ENCODE results near the gene DLGAP4. TPM values are rescaled to one million over a fixed set of nuclear protein-coding genes. Genes with fewer than 3 reads are reported as not detected.
A peak's percentile ranks its signal among the peaks of the same experiment; 100 is the strongest.

The DLGAP4 gene
- total and polyA plus RNA-seq, 2 of the 13 experiments (the other 11 are each of a cell fraction or from before 2014, with no cell fraction given), result 15.2 to 26.7 TPM

DNA sequence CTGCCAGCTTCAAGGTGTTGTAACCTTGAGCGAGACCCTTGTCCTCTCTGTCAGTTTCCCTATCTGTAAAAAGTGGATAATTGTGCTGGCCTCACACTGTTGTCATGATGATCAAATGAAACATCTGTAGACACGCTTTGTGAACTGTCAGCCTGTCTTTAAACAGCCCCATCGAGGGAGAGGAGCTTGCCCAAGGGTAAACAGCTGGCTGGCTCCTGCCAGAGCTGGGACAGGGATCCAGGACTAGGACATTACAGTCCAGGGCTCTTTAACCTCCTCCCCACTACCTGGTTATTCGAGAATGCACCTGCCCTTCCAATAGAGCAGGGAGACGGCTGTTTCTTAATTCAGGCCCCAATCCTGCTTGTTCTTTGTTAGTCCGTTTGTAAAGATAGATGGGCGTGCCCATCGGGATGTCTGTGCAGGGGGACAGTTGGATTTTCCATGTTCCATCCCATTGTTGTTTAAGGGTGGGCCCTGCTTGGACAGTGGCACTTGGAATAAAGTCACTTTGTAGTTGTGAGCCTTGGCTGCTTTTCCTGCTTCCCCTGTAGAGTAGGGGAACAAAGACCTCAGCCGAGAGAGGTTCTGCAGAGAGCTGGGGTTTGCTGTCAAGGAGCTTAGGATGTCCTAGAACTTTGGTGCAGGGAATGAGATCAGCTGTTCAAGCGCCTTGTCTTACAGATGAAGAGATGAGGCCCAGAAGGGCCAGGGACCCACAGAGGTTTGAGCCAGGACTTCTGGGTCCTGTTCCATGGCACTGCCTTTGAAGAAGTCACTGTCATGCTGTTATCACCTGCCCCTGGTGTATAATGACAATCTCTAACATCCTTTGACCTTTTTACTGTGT, 157.3 kb downstream of the DLGAP4 start (continued):
- TF ChIP-seq THAP11 (CRISPR knock-in tag; IDR thresholded peaks at IDR 0.05), result 0 out of 2 replicates have a peak, but pooled peaks have one; percentile 2
- no peak for TF ChIP-seq NR1H2 (CRISPR knock-in tag; IDR thresholded peaks at IDR 0.05; ENCODE audit: borderline replicate concordance, low read depth)
- TF ChIP-seq YY1 (IDR thresholded peaks at IDR 0.05; ENCODE audit: insufficient read depth, insufficient replicate concordance, low read depth, low read length), result no peak
- TF ChIP-seq, protein P1, sequence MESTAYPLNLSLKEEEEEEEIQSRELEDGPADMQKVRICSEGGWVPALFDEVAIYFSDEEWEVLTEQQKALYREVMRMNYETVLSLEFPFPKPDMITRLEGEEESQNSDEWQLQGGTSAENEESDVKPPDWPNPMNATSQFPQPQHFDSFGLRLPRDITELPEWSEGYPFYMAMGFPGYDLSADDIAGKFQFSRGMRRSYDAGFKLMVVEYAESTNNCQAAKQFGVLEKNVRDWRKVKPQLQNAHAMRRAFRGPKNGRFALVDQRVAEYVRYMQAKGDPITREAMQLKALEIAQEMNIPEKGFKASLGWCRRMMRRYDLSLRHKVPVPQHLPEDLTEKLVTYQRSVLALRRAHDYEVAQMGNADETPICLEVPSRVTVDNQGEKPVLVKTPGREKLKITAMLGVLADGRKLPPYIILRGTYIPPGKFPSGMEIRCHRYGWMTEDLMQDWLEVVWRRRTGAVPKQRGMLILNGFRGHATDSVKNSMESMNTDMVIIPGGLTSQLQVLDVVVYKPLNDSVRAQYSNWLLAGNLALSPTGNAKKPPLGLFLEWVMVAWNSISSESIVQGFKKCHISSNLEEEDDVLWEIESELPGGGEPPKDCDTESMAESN (CRISPR knock-in tag; conservative IDR thresholded peaks at IDR 0.05), result no peak
- TF ChIP-seq ATRX (CRISPR knock-in tag; IDR thresholded peaks at IDR 0.05; ENCODE audit: borderline replicate concordance), result no peak
- TF ChIP-seq, protein P2, sequence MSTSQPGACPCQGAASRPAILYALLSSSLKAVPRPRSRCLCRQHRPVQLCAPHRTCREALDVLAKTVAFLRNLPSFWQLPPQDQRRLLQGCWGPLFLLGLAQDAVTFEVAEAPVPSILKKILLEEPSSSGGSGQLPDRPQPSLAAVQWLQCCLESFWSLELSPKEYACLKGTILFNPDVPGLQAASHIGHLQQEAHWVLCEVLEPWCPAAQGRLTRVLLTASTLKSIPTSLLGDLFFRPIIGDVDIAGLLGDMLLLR (CRISPR knock-in tag; IDR thresholded peaks at IDR 0.05), result no peak
- TF ChIP-seq KMT2A (CRISPR knock-in tag; IDR thresholded peaks at IDR 0.05), result 0 out of 2 replicates have a peak, but pooled peaks have one; percentile 31
- no peak; the same call in 1 of the 2 replicates for TF ChIP-seq RAD21 (CRISPR knock-in tag; IDR thresholded peaks at IDR 0.05)
- TF ChIP-seq EZH2 (conservative IDR thresholded peaks at IDR 0.05; ENCODE audit: low read depth, low read length), result no peak
- no peak for TF ChIP-seq HDAC2 (CRISPR knock-in tag; IDR thresholded peaks at IDR 0.05)
- TF ChIP-seq SYNCRIP (IDR thresholded peaks at IDR 0.05; ENCODE audit: insufficient read depth, low read depth, low read length), result no peak
- TF ChIP-seq ZNF660 (CRISPR knock-in tag; IDR thresholded peaks at IDR 0.05; ENCODE audit: borderline replicate concordance, low read depth), result no peak
- no peak for TF ChIP-seq PCBP1 (IDR thresholded peaks at IDR 0.05; ENCODE audit: borderline replicate concordance, low read depth, low read length)
- no peak for TF ChIP-seq BRD4 (CRISPR knock-in tag; IDR thresholded peaks at IDR 0.05)
- TF ChIP-seq ZFYVE20 (CRISPR knock-in tag; IDR thresholded peaks at IDR 0.05; ENCODE audit: borderline replicate concordance, low read depth), result no peak
- no peak for TF ChIP-seq RFX3 (CRISPR knock-in tag; IDR thresholded peaks at IDR 0.05)
- TF ChIP-seq, protein P3, sequence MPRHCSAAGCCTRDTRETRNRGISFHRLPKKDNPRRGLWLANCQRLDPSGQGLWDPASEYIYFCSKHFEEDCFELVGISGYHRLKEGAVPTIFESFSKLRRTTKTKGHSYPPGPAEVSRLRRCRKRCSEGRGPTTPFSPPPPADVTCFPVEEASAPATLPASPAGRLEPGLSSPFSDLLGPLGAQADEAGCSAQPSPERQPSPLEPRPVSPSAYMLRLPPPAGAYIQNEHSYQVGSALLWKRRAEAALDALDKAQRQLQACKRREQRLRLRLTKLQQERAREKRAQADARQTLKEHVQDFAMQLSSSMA (CRISPR knock-in tag; IDR thresholded peaks at IDR 0.05), result no peak
- TF ChIP-seq, protein P4, sequence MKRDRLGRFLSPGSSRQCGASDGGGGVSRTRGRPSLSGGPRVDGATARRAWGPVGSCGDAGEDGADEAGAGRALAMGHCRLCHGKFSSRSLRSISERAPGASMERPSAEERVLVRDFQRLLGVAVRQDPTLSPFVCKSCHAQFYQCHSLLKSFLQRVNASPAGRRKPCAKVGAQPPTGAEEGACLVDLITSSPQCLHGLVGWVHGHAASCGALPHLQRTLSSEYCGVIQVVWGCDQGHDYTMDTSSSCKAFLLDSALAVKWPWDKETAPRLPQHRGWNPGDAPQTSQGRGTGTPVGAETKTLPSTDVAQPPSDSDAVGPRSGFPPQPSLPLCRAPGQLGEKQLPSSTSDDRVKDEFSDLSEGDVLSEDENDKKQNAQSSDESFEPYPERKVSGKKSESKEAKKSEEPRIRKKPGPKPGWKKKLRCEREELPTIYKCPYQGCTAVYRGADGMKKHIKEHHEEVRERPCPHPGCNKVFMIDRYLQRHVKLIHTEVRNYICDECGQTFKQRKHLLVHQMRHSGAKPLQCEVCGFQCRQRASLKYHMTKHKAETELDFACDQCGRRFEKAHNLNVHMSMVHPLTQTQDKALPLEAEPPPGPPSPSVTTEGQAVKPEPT (CRISPR knock-in tag; IDR thresholded peaks at IDR 0.05; ENCODE audit: low read depth), result 0 out of 2 replicates have a peak, but pooled peaks have one; percentile 5
- TF ChIP-seq RBFOX2 (IDR thresholded peaks at IDR 0.05; ENCODE audit: low read depth, low read length), result 0 out of 2 replicates have a peak, but pooled peaks have one; percentile 2
- TF ChIP-seq TAF15 (IDR thresholded peaks at IDR 0.05; ENCODE audit: low read depth, low read length, poor library complexity, severe bottlenecking), result no peak
- TF ChIP-seq SIX4 (CRISPR knock-in tag; IDR thresholded peaks at IDR 0.05), result no peak
- no peak for TF ChIP-seq GATA4 (IDR thresholded peaks at IDR 0.05; ENCODE audit: borderline replicate concordance, low read depth)
- TF ChIP-seq ZNF207 (IDR thresholded peaks at IDR 0.05; ENCODE audit: borderline replicate concordance), result no peak
- no peak for TF ChIP-seq ARHGAP35 (CRISPR knock-in tag; IDR thresholded peaks at IDR 0.05; ENCODE audit: borderline replicate concordance)
- TF ChIP-seq ZNF558 (CRISPR knock-in tag; IDR thresholded peaks at IDR 0.05; ENCODE audit: borderline replicate concordance), result no peak

Measured in HepG2 (cell line).